ENCODE measurements around the gene GRIN1.

DNA sequence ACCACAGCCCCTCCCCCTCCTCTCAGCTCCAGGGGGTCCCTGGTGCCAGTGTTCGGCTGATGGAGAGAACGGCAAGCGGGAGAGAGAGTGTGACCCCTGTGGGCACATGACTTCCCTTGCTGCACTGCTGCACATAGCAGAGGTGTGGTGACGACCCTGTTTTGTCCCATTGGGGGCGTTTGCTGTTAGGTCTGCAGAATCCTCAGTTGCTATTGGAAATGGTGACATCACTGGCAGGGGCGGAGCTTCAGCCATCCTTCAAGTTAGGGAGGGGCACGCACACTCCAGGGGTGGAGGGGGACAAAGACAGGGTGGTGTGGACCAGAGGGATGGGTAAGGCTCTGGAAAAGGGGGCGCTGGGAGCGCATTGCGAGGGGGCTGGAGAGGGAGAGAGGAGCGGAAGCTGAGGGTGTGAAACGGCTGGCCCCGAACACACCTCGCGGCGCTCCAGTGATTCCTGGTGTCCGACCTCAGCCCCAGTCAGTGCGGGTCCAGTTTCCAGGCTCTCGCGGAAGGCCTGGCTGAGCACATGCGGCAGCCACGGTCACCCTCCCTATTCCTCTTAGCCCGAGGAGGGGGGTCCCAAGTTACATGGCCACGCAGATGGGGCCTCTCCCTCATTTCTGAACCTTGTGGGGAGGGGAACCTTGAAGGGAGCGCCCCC lies 764 bp upstream of the GRIN1 start:
- TF ChIP-seq, protein P1, sequence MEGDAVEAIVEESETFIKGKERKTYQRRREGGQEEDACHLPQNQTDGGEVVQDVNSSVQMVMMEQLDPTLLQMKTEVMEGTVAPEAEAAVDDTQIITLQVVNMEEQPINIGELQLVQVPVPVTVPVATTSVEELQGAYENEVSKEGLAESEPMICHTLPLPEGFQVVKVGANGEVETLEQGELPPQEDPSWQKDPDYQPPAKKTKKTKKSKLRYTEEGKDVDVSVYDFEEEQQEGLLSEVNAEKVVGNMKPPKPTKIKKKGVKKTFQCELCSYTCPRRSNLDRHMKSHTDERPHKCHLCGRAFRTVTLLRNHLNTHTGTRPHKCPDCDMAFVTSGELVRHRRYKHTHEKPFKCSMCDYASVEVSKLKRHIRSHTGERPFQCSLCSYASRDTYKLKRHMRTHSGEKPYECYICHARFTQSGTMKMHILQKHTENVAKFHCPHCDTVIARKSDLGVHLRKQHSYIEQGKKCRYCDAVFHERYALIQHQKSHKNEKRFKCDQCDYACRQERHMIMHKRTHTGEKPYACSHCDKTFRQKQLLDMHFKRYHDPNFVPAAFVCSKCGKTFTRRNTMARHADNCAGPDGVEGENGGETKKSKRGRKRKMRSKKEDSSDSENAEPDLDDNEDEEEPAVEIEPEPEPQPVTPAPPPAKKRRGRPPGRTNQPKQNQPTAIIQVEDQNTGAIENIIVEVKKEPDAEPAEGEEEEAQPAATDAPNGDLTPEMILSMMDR (IDR thresholded peaks at IDR 0.05; ENCODE audit: poor library complexity): no peak
- TF ChIP-seq EZH2 (IDR thresholded peaks at IDR 0.05; ENCODE audit: borderline replicate concordance): no peak

All from hepatocyte (in vitro differentiated cells).